22Rv1 (cell line): ENCODE results near the gene LUM.

Source experiments
- CTCF ChIP-seq: fragments of 450-650 bp; IDR thresholded peaks from 2 replicates; pipeline ENCODE4 v1.5.1; 2017; ENCODE audit warnings: mild to moderate bottlenecking
- ZFX ChIP-seq: fragments of 450-650 bp; IDR thresholded peaks from 2 replicates; pipeline ENCODE4 v1.6.1; 2017; ENCODE audit warnings: antibody characterized with exemption, borderline replicate concordance

GRCh38 chr12:91113621-91114020 lies 2.3 kb upstream of the LUM start:
- TF ChIP-seq CTCF (no peak), ZFX (no peak)
